GM08714 (cell line): ENCODE results near the gene PAIP2B.
"Not testable (repeated sequence)": the region's sequence is repeated elsewhere in the genome, so short reads cannot be mapped to it uniquely, and the experiment has no call there.

Experiments
- H3K4me3 ChIP-seq: fragments of 200-500 bp; sonication (Bioruptor generic); 2 replicates; pipeline ENCODE4 v1.5.1; 2014; ENCODE audit warnings: mild to moderate bottlenecking, low read length, inconsistent platforms
- ZNF274 ChIP-seq: IDR thresholded peaks from 2 replicates; pipeline ENCODE4 v1.6.1; 2012; ENCODE audit warnings: mild to moderate bottlenecking, low read depth, low read length

Gene PAIP2B

GRCh38 chr2:71186973-71187372 is 39.9 kb downstream of the PAIP2B start:
- no peak overlapping the region for H3K4me3 ChIP-seq
- TF ChIP-seq ZNF274: no peak

DNA sequence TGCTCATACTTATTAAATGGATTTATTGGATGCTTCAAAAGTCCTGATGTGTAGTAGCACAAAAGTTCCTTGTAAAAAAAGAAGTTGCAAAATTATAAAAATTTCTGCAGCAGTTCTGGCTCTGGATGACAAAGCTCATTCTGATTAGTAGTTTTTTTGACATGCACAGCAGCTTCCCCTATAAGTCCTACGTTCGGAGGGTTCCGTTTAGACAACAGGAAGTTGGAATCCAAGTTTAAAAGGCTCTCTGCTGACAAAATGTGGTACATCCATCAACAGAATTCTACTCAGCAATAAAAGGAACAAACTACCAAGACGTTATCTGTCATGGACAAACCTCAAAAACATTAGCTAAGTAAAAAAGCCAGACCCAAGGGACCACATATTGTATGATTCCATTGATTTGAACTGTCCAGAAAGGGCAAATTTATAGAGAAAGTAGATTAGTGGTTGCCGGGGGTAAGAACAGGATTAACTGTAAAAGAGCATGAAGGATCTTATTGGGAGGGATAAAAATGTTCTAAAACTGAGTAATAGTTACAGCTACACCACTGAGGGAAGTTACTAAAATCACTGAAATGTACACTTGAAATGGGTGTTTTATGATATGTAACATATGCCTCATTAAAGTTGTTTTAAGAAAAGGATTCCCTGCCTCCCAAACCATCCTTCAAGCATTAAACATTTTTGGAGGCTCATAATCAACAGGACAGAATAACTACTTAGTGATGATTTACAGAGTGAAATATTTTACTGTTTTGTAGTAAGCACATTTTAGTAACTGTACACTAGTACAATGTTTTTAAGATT is 43.4 kb downstream of the PAIP2B start:
- H3K4me3 ChIP-seq: not testable (repeated sequence)

DNA sequence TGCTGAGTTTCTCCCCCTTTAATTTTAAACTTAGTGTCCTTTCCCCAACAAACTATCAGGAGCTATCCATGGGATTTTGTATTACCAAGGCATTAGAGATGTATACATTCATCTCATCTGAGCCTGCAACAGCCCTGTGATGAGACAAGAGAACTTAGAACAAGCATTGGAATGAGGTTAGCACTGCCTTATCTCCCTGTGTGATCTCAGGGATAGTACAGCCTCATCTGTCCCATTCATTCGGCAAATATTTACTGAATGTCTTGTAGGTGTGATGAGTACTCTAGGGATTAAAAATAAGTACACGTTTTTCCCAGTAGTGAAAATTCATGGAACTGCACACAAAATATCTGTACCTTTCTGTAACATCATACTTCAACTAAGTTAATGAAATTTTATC is 45.6 kb downstream of the PAIP2B start:
- no peak for TF ChIP-seq ZNF274
- no peak overlapping the region for H3K4me3 ChIP-seq

DNA sequence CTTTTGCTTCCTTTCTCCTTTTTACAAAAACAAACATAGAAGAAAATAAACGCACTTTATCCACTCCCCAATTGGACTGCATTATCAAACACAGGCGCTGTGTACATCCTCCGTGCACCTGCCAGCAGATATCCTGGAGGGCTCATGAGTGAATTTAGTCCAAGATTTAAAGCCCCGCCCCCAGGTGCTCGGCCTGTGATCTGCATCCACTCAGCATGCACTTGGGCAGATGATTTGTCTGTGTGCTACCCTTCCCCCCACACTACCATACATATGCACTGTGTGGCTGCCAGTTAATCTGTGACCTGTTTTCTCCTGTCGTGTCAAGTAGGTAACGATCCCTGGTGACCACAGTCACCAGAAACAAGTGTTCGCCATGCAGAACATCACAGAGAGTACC is 48.1 kb downstream of the PAIP2B start:
- H3K4me3 ChIP-seq: not testable (repeated sequence)

DNA sequence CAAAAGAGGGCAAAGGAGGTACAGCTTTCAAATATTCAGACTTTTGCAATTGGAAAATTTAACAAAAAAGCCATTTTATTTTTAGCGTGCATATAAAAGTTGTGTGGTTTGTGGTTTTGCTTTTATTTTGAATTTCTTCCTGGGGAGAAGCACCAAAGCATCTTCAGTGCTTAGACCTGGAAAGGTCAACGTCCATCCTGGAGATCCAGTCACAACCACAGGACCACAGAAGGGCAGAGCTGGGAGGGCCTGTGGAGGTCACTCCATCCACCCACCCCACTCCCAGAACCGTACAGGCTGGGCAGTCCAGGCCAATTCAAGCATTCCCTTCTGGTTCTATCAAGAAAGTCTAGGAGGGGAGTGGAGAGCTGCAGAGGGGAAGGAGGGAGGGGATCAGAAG is 52.7 kb downstream of the PAIP2B start:
- no peak for TF ChIP-seq ZNF274
- H3K4me3 ChIP-seq: no peak overlapping the region

DNA sequence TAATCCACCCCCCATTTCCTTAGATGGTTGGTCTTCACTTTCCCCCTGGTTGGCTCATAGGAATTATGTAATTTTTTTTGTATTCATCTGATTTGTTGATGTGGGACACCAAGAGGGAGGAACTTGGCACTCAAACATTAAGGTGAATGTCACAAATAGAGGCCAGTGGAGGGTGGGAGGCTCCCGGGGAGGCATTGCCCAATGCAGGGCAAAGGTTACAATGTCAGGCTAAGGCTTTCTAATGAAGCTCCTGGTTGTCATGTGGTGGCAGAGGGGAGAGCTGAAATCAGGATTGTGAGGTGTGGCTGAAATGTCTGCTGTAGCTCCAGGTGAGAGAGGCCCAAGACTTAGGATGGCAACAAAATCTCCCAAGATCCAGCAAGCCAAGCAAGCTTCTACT is 53.8 kb downstream of the PAIP2B start:
- TF ChIP-seq ZNF274: no peak
- no peak overlapping the region for H3K4me3 ChIP-seq

- no peak for TF ChIP-seq ZNF274
- H3K4me3 ChIP-seq: no peak overlapping the region
Observed at GRCh38 chr2:71166812-71167211, 60.1 kb downstream of the PAIP2B start.

DNA sequence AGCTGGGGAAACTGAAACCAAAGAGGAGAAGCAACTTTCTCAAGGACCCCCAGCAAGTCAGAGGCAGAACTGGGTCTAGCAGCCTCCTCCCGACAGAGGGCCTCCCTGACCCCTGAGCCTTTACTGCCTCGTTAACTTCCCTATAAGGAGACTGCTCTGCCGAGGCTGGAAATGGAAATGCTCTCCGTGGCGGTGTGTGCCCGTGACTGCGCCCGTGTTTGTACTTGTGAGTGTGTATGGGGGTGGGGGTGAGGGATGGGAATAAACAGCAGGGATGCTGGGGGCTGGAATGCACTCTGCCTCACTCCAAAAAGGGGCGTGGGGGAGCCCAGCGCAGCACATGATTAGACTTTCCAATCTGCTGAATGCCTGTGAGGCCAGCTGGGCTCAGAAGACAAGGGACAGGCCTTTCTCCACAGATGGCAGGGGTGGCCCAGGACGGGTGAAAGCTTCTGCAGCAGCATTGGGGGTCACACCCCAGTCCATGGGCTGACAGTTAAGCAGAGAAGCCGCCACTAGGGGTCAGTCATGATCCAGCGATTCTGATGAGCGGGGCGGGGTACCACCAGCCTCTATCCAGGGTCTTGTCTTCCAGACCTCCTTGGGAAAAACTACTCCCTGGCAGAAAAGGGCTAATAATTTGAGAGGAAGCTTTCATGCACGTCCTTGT is 69.6 kb downstream of the PAIP2B start:
- no peak for TF ChIP-seq ZNF274
- no peak overlapping the region for H3K4me3 ChIP-seq

DNA sequence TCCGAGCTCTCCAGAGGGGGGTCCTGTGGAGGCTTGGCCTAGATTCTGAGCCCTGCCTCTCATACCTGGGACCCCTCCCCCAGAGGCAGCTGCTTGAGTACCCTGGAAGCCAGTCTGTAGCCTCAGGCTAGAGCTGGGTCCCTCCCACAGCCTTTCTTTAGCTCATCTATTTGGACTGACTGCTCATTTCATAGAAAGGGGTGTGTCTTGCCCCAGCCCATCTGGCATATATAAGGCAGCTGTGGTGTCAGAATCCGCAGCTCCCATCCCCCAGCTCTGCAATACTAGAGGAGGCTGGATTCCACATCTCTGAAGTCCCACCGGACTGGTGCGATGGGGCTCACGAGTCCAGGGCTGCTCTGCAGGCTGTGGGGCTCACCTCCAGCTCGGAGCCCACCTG is 70.3 kb downstream of the PAIP2B start:
- TF ChIP-seq ZNF274: no peak
- H3K4me3 ChIP-seq: no peak overlapping the region

DNA sequence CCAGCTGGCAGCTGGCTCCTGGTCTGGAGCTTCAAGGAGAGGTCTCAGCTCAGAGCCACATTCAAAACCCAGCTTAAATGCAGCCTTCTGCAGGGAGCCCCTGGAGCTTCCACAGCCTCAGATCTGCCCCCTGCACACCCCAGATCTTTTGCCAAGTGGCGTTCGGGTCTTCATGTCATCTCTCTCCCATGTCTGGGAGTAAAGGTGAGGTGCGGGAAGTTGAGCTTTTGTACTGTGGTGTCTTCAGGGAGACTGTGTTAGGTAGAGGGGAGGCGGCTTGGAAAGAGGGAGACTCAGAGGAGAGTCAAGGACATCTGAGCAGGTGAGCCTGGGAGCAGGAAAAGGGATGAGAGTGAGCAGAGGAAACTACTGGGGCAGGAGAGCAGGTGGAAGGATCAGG is 71.1 kb downstream of the PAIP2B start:
- no peak overlapping the region for H3K4me3 ChIP-seq
- TF ChIP-seq ZNF274: no peak

DNA sequence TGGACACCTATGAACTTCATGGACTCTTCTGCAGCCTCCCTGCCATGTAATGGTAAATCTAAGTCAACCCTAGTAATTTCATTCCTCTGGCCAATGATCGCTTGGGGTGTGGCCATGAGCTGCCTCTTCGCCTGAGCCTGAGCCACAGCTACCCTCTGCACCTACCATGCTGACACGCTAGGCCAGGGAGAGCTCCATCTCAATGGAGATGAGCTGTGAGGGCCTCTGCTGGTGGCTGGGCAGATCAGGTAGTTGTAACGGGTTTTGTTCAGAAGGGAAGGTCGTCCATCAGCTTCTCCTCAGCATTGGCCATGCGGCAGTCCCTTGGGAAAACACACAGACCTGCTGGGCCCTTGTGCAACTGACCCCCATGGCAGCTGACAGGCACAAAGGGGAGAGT is 72.1 kb downstream of the PAIP2B start:
- no peak overlapping the region for H3K4me3 ChIP-seq
- no peak for TF ChIP-seq ZNF274

- no peak for TF ChIP-seq ZNF274
Observed at GRCh38 chr2:71154279-71154678, 72.6 kb downstream of the PAIP2B start.

GRCh38 chr2:71153585-71154224 is 73.2 kb downstream of the PAIP2B start:
- no peak for TF ChIP-seq ZNF274
- H3K4me3 ChIP-seq: no peak overlapping the region

More at GRCh38 chr2:71154279-71154678, 72.6 kb downstream of the PAIP2B start:
- H3K4me3 ChIP-seq: no peak overlapping the region

GRCh38 chr2:71151620-71152019 is 75.3 kb downstream of the PAIP2B start:
- H3K4me3 ChIP-seq: no peak overlapping the region
- no peak for TF ChIP-seq ZNF274
